HepG2 (cell line): ENCODE results near the gene USE1. TPM values are rescaled to one million over a fixed set of nuclear protein-coding genes. Genes with fewer than 3 reads are reported as not detected.

ENCODE experiments used
- ATRX ChIP-seq: sonication (generic); formaldehyde crosslinking; IDR thresholded peaks from 2 replicates; pipeline ENCODE4 v1.4.0; 2020; ENCODE audit warnings: missing genetic modification reagents, borderline replicate concordance
- BRF2 ChIP-seq: sonication (generic); formaldehyde crosslinking; IDR thresholded peaks from 2 replicates; pipeline ENCODE4 v1.8.1; 2022; ENCODE audit warnings: mild to moderate bottlenecking, missing genetic modification reagents
- DMAP1 ChIP-seq: IDR thresholded peaks from 2 replicates; pipeline ENCODE4 v1.6.1; 2016
- GABPA ChIP-seq, 2 experiments: IDR thresholded peaks; 2 replicates each; pipeline ENCODE4 v1.6.1; 2011 to 2016; ENCODE audit warnings: low read depth in 2 of 2, low read length in 1 of 2, missing biosample characterization in 1 of 2, missing genetic modification characterization in 1 of 2
- HDAC1 ChIP-seq: sonication (generic); formaldehyde crosslinking; IDR thresholded peaks from 2 replicates; pipeline ENCODE4 v1.5.1; 2020; ENCODE audit warnings: mild to moderate bottlenecking, missing genetic modification reagents
- KLF12 ChIP-seq: sonication (generic); formaldehyde crosslinking; IDR thresholded peaks from 2 replicates; pipeline ENCODE4 v1.4.0; 2020; ENCODE audit warnings: missing genetic modification reagents, borderline replicate concordance
- LBX2 ChIP-seq: sonication (generic); formaldehyde crosslinking; IDR thresholded peaks from 2 replicates; pipeline ENCODE4 v1.5.0; 2020; ENCODE audit warnings: missing genetic modification reagents, mild to moderate bottlenecking, borderline replicate concordance
- NONO ChIP-seq, 2 experiments: fragments of 450-650 bp in 1 of 2; sonication (generic) in 1 of 2; formaldehyde crosslinking in 1 of 2; IDR thresholded peaks in 1 of 2; conservative IDR thresholded peaks in 1 of 2; 2 replicates each; pipeline versions ENCODE4 v1.6.1 to v1.8.0; 2017 to 2022; ENCODE audit warnings: mild to moderate bottlenecking in 1 of 2, missing genetic modification reagents in 1 of 2, moderate library complexity in 1 of 2
- PHF21A ChIP-seq: sonication (generic); formaldehyde crosslinking; IDR thresholded peaks from 2 replicates; pipeline ENCODE4 v1.5.0; 2020; ENCODE audit warnings: mild to moderate bottlenecking, missing genetic modification reagents
- POLR2AphosphoS2 ChIP-seq: IDR thresholded peaks from 2 replicates; pipeline ENCODE4 v1.6.1; 2011; ENCODE audit warnings: low read depth, low read length, improper control_type of control experiment
- PRPF4 ChIP-seq: fragments of 200-400 bp; formaldehyde crosslinking; IDR thresholded peaks from 2 replicates; pipeline ENCODE4 v1.6.1; 2016; ENCODE audit warnings: low read length, low read depth; ENCODE audit not compliant: poor library complexity, severe bottlenecking
- RNF2 ChIP-seq: fragments of 450-650 bp; conservative IDR thresholded peaks from 2 replicates; pipeline ENCODE4 v1.6.1; 2016; ENCODE audit warnings: low read depth
- STAT6 ChIP-seq: sonication (generic); formaldehyde crosslinking; IDR thresholded peaks from 2 replicates; pipeline ENCODE4 v1.4.0; 2020; ENCODE audit warnings: missing genetic modification reagents, mild to moderate bottlenecking, borderline replicate concordance
- TAF1 ChIP-seq: sonication (generic); formaldehyde crosslinking; IDR thresholded peaks from 2 replicates; pipeline ENCODE4 v1.4.0; 2020; ENCODE audit warnings: missing genetic modification reagents
- TFE3 ChIP-seq: IDR thresholded peaks from 2 replicates; pipeline ENCODE4 v1.6.1; 2016
- ZNF230 ChIP-seq: sonication (generic); formaldehyde crosslinking; IDR thresholded peaks from 2 replicates; pipeline ENCODE4 v1.4.0; 2020; ENCODE audit warnings: mild to moderate bottlenecking, missing genetic modification reagents
- ZNF44 ChIP-seq: sonication (generic); formaldehyde crosslinking; IDR thresholded peaks from 2 replicates; pipeline ENCODE4 v1.5.1; 2020; ENCODE audit warnings: mild to moderate bottlenecking, missing genetic modification reagents
- ZNF546 ChIP-seq: sonication (generic); formaldehyde crosslinking; conservative IDR thresholded peaks from 2 replicates; pipeline ENCODE4 v1.8.1; 2023; ENCODE audit warnings: mild to moderate bottlenecking, missing genetic modification reagents
- ZNF776 ChIP-seq: sonication (generic); formaldehyde crosslinking; IDR thresholded peaks from 2 replicates; pipeline ENCODE4 v1.4.0; 2020; ENCODE audit warnings: mild to moderate bottlenecking, missing genetic modification reagents
- ZNF777 ChIP-seq: sonication (generic); formaldehyde crosslinking; IDR thresholded peaks from 2 replicates; pipeline ENCODE4 v1.4.0; 2020; ENCODE audit warnings: missing genetic modification reagents
- ZNF878 ChIP-seq: sonication (generic); formaldehyde crosslinking; IDR thresholded peaks from 2 replicates; pipeline ENCODE4 v1.8.1; 2023; ENCODE audit warnings: mild to moderate bottlenecking, missing genetic modification reagents, moderate library complexity
- polyA plus RNA-seq, 8 experiments: library from polyadenylated mRNA; depleted of rRNA in 3 of 8; stranded (reverse) in 7 of 8; unstranded in 1 of 8; fragments of >200 nt; fragmentation: Illumina TruSeq in 4 of 8; extraction: Trizol in 4 of 8; gene quantifications; 2 replicates each; pipeline versions ENCODE4 v1.2.1 to v1.2.3, GENCODE V29; 2011 to 2016; ENCODE audit warnings: low read depth in 4 of 8, missing spikeins in 1 of 8, mixed read lengths in 1 of 8; ENCODE audit not compliant: insufficient read depth in 1 of 8
- total RNA-seq, 5 experiments: library from RNA; depleted of rRNA; stranded (reverse); fragments of >200 nt; fragmentation: Illumina TruSeq; extraction: Trizol; gene quantifications; 2 replicates each; pipeline ENCODE4 v1.2.3, GENCODE V29; 2016; ENCODE audit warnings: low read depth in 1 of 5

The USE1 gene
- total and polyA plus RNA-seq, 2 of the 13 experiments (the other 11 are each of a cell fraction or from before 2014, with no cell fraction given): 9.9 to 17.6 TPM

- TF ChIP-seq BRF2 (CRISPR knock-in tag): 0 out of 2 replicates have a peak, but pooled peaks have one; percentile 35
- peak; percentile 98 for TF ChIP-seq PHF21A (CRISPR knock-in tag)
- TF ChIP-seq TAF1 (CRISPR knock-in tag): peak; percentile 28; the same call in 1 of the 2 replicates
- TF ChIP-seq NONO (IDR thresholded peaks at IDR 0.05): no peak
- peak; percentile 86 for TF ChIP-seq NONO (CRISPR knock-in tag; conservative IDR thresholded peaks at IDR 0.05)
- TF ChIP-seq KLF12 (CRISPR knock-in tag): no peak
- no peak for TF ChIP-seq ATRX (CRISPR knock-in tag)
- no peak for TF ChIP-seq ZNF546 (CRISPR knock-in tag)
- no peak for TF ChIP-seq ZNF776 (CRISPR knock-in tag)
- no peak for TF ChIP-seq ZNF878 (CRISPR knock-in tag)
- no peak for TF ChIP-seq ZNF777 (CRISPR knock-in tag)
- TF ChIP-seq HDAC1: peak; percentile 97
- TF ChIP-seq DMAP1 (CRISPR knock-in tag): peak; percentile 73
- no peak for TF ChIP-seq GABPA (IDR thresholded peaks at IDR 0.05; ENCODE audit: low read depth, low read length)
- peak; percentile 59; the same call in 1 of the 2 replicates for TF ChIP-seq GABPA (CRISPR knock-in tag; IDR thresholded peaks at IDR 0.05; ENCODE audit: low read depth)
- TF ChIP-seq POLR2AphosphoS2: no peak
- TF ChIP-seq RNF2: no peak
- no peak for TF ChIP-seq STAT6 (CRISPR knock-in tag)
- no peak for TF ChIP-seq PRPF4
- TF ChIP-seq LBX2: no peak
- TF ChIP-seq TFE3: peak; percentile 69; the same call in 1 of the 2 replicates
- no peak for TF ChIP-seq ZNF230
- TF ChIP-seq ZNF44: no peak
Observed at GRCh38 chr19:17248011-17248776, 33.0 kb downstream of the USE1 start (continued).
